OCI-M2 (cell line): ENCODE data around the gene AMPD1.
A peak's percentile ranks its signal among the peaks of the same experiment; 100 is the strongest.

Experiments
- DNase-seq: peaks from one replicate; lab custom pipeline; 2025; ENCODE audit not compliant: unreplicated experiment; lab: John Stamatoyannopoulos, UW

AMPD1 gene

GRCh38 chr1:114700036-114700600, 4.8 kb upstream of the AMPD1 start:
- DNase-seq: no peak

- no peak for DNase-seq
These were observed 1.5 kb upstream of the AMPD1 start for GRCh38 chr1:114696810-114697209.

GRCh38 chr1:114694540-114695310, 621 bp downstream of the AMPD1 start:
- DNase-seq: no peak

GRCh38 chr1:114692947-114693346, 2.4 kb downstream of the AMPD1 start:
- DNase-seq: no peak

- no peak for DNase-seq
These were observed 4.3 kb downstream of the AMPD1 start for GRCh38 chr1:114691061-114691460.

- DNase-seq: no peak
These were observed 5.2 kb downstream of the AMPD1 start for GRCh38 chr1:114690148-114690547.

GRCh38 chr1:114688526-114688925, 6.8 kb downstream of the AMPD1 start:
- no peak for DNase-seq

- DNase-seq: no peak
These were observed 9.5 kb downstream of the AMPD1 start for GRCh38 chr1:114685851-114686250.

- no peak for DNase-seq
These were observed 17.7 kb downstream of the AMPD1 start for GRCh38 chr1:114677691-114678090.

- no peak for DNase-seq
These were observed 19.2 kb downstream of the AMPD1 start for GRCh38 chr1:114676115-114676514.

GRCh38 chr1:114671939-114672275, 23.4 kb downstream of the AMPD1 start:
- no peak for DNase-seq

GRCh38 chr1:114671011-114671938, 24.1 kb downstream of the AMPD1 start:
- DNase-seq: no peak

- peak; percentile 21 for DNase-seq
These were observed 25.0 kb downstream of the AMPD1 start for GRCh38 chr1:114670083-114671010.

GRCh38 chr1:114669562-114670082, 25.7 kb downstream of the AMPD1 start, which contains the start of gene DENND2C:
Gene DENND2C, minus strand, starts transcription at chr1:114670049. Its CDS starts 44,065 bp downstream, at chr1:114625984.
- no peak for DNase-seq

GRCh38 chr1:114668784-114669561, 26.4 kb downstream of the AMPD1 start:
- no peak for DNase-seq

- DNase-seq: no peak
These were observed 27.0 kb downstream of the AMPD1 start for GRCh38 chr1:114668373-114668772.

GRCh38 chr1:114666954-114667353, 28.4 kb downstream of the AMPD1 start:
- no peak for DNase-seq

- DNase-seq: no peak
These were observed 35.1 kb downstream of the AMPD1 start for GRCh38 chr1:114660238-114660637.

- DNase-seq: no peak
These were observed 43.5 kb downstream of the AMPD1 start for GRCh38 chr1:114651893-114652292.

- DNase-seq: no peak
These were observed 46.8 kb downstream of the AMPD1 start for GRCh38 chr1:114648503-114648902.
